ENCODE results near the gene DIDO1.

DNA sequence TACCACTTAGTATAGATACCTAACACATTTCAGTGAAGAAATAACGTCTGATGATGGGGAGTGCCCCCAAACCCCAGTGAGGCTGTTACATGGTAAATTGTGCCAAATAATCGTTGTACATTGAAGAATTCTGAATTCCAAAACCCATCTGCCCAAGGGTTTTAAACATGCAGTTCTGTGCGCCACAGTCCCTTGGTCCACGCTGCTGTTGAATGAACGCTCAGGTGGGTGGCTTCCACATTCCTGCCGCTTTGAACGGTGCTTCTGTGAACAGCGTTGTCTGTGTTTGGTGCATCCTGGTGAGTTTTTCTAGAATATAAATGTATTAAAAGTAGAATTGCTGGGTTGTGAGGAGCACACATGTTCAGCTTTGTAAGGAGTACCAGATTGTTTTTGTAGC lies 14.6 kb upstream of the DIDO1 start:
- TF ChIP-seq POLR2A (IDR thresholded peaks at IDR 0.05; ENCODE audit: low read depth, low read length) (no peak), MXI1 (IDR thresholded peaks at IDR 0.05; ENCODE audit: borderline replicate concordance, low read depth, low read length) (no peak), CEBPB (IDR thresholded peaks at IDR 0.05; ENCODE audit: low read depth, low read length) (no peak), RAD21 (IDR thresholded peaks at IDR 0.05; ENCODE audit: low read length) (no peak), SMC3 (IDR thresholded peaks at IDR 0.05; ENCODE audit: low read depth, low read length) (no peak), RFX5 (IDR thresholded peaks at IDR 0.05; ENCODE audit: low read depth, low read length) (no peak), NFE2L2 (IDR thresholded peaks at IDR 0.05; ENCODE audit: low read depth, low read length) (no peak), BHLHE40 (IDR thresholded peaks at IDR 0.05; ENCODE audit: low read depth, low read length) (no peak)
- TF ChIP-seq, protein P1, sequence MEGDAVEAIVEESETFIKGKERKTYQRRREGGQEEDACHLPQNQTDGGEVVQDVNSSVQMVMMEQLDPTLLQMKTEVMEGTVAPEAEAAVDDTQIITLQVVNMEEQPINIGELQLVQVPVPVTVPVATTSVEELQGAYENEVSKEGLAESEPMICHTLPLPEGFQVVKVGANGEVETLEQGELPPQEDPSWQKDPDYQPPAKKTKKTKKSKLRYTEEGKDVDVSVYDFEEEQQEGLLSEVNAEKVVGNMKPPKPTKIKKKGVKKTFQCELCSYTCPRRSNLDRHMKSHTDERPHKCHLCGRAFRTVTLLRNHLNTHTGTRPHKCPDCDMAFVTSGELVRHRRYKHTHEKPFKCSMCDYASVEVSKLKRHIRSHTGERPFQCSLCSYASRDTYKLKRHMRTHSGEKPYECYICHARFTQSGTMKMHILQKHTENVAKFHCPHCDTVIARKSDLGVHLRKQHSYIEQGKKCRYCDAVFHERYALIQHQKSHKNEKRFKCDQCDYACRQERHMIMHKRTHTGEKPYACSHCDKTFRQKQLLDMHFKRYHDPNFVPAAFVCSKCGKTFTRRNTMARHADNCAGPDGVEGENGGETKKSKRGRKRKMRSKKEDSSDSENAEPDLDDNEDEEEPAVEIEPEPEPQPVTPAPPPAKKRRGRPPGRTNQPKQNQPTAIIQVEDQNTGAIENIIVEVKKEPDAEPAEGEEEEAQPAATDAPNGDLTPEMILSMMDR (conservative IDR thresholded peaks at IDR 0.05; ENCODE audit: low read depth, low read length), result no peak
- TF ChIP-seq, protein P2, sequence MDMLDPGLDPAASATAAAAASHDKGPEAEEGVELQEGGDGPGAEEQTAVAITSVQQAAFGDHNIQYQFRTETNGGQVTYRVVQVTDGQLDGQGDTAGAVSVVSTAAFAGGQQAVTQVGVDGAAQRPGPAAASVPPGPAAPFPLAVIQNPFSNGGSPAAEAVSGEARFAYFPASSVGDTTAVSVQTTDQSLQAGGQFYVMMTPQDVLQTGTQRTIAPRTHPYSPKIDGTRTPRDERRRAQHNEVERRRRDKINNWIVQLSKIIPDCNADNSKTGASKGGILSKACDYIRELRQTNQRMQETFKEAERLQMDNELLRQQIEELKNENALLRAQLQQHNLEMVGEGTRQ (IDR thresholded peaks at IDR 0.05; ENCODE audit: low read depth, low read length), result no peak
- TF ChIP-seq, protein P3, sequence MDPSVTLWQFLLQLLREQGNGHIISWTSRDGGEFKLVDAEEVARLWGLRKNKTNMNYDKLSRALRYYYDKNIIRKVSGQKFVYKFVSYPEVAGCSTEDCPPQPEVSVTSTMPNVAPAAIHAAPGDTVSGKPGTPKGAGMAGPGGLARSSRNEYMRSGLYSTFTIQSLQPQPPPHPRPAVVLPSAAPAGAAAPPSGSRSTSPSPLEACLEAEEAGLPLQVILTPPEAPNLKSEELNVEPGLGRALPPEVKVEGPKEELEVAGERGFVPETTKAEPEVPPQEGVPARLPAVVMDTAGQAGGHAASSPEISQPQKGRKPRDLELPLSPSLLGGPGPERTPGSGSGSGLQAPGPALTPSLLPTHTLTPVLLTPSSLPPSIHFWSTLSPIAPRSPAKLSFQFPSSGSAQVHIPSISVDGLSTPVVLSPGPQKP (IDR thresholded peaks at IDR 0.05; ENCODE audit: borderline replicate concordance, low read depth, low read length), result no peak

Measured in IMR-90 (cell line).